Activated T-cell treated with anti-CD3 and anti-CD28 coated beads, Interleukin-2, amount 50 U/mL, for 4 hours (primary cell): ENCODE measurements around the gene MFNG. TPM values are rescaled to one million over a fixed set of nuclear protein-coding genes. Genes with fewer than 3 reads are reported as not detected.

Experiments
- total RNA-seq, 3 donors: library from RNA; stranded (reverse); gene quantifications; one replicate each; pipeline ENCODE4 v1.2.1, GENCODE V29; 2021

MFNG gene
- total RNA-seq, 3 donors from 2014 or later, result 157 to 188 (median 184) TPM

Other genes with a start within 250 kb of the MFNG start
- gene RAC2, start 242.1 kb downstream of the MFNG start, total RNA-seq, result 100 to 1,000 TPM; 388 to 432 (median 395) TPM
- gene CYTH4, start 203.9 kb downstream of the MFNG start, total RNA-seq, result 10 to 100 TPM in 1 of 3 donors, 1 to 10 TPM in 2; 9.0 to 10.9 (median 9.7) TPM
- under 1 TPM; 0.03 to 0.33 (median 0.05) TPM for gene ELFN2, start 58.9 kb downstream of the MFNG start, total RNA-seq
- gene CARD10, start 33.0 kb upstream of the MFNG start, total RNA-seq, result under 1 TPM in 2 of 3 donors, not detected in 1; 0.26 to 0.35 TPM
- gene CDC42EP1, start 74.1 kb upstream of the MFNG start, total RNA-seq, result under 1 TPM; 0.13 to 0.42 (median 0.35) TPM
- not detected for gene LGALS2, start 93.7 kb upstream of the MFNG start, total RNA-seq
- gene GGA1, start 122.5 kb upstream of the MFNG start, total RNA-seq, result 10 to 100 TPM; 73.3 to 79.5 (median 77.3) TPM
- 10 to 100 TPM; 51.1 to 54.3 (median 52.5) TPM for gene SH3BP1, start 153.3 kb upstream of the MFNG start, total RNA-seq
- 10 to 100 TPM; 39.0 to 50.2 (median 43.7) TPM for gene PDXP, start 172.3 kb upstream of the MFNG start, total RNA-seq
- 10 to 100 TPM; 23.5 to 39.5 (median 24.9) TPM for gene LGALS1, start 189.3 kb upstream of the MFNG start, total RNA-seq
- gene NOL12, start 200.0 kb upstream of the MFNG start, total RNA-seq, result 10 to 100 TPM; 58.7 to 66.4 (median 65.2) TPM
- 10 to 100 TPM; 14.9 to 19.0 (median 17.2) TPM for gene TRIOBP, start 210.7 kb upstream of the MFNG start, total RNA-seq